NCI-H1048 (cell line): ENCODE data around the gene TLR2.

ENCODE experiments used
- DNase-seq: peaks from one replicate; lab custom pipeline; 2025; lab: John Stamatoyannopoulos, UW

TLR2 gene, protein sequence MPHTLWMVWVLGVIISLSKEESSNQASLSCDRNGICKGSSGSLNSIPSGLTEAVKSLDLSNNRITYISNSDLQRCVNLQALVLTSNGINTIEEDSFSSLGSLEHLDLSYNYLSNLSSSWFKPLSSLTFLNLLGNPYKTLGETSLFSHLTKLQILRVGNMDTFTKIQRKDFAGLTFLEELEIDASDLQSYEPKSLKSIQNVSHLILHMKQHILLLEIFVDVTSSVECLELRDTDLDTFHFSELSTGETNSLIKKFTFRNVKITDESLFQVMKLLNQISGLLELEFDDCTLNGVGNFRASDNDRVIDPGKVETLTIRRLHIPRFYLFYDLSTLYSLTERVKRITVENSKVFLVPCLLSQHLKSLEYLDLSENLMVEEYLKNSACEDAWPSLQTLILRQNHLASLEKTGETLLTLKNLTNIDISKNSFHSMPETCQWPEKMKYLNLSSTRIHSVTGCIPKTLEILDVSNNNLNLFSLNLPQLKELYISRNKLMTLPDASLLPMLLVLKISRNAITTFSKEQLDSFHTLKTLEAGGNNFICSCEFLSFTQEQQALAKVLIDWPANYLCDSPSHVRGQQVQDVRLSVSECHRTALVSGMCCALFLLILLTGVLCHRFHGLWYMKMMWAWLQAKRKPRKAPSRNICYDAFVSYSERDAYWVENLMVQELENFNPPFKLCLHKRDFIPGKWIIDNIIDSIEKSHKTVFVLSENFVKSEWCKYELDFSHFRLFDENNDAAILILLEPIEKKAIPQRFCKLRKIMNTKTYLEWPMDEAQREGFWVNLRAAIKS

GRCh38 chr4:153684182-153684970, at the start of gene TLR2:
Gene TLR2 (plus strand): TSS chr4:153684280. CDS start chr4:153702908, 18,628 bp downstream.
- DNase-seq: no peak

DNA sequence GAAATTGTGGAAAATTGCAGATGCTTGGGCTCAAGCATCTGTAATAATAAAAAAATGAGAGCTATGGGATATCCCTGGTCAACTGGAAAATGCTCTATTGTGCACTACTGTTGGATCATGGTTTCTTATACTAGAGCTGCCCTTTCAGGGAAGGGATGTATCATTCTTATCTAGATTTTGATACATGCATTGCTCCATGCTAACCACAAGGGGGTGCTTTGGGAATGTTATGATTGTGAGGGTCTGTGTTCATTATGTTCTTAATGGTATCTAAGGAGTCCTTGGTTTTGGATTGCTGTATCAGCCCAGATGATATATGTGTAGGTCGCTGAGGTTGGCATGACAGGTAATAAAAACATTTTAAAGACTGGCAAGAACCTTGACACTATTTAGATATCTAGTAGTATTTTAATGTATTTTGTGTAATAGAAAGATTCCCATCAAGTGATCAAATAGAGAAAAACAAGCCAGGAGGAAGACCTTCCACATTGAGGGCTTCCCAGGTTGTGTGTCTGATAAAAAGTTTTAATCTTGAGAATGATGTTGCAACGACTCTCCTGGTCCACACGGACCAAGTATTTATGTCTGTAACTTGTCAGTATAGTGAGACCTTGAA, 49.2 kb upstream of the TLR2 start:
- DNase-seq: no peak

DNA sequence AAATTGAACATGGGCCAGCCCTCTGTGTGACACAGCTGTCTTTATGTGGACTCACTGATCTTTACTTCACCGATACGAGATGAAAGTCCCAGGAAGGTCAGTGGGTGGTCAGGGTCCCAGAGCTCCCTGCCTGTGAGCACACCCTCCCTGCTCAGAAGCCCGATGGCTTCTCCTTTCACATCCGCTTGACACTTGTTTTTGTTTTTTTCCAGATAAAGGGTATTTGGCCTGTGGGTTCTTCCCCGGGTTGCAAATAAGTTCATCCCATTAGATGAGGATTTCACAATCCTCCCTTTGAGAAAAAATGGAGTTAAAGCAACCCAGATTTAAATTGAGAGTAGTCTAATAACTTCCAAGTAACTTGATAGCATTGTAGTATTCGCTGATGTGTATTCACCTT, 48.2 kb upstream of the TLR2 start:
- DNase-seq: no peak

DNA sequence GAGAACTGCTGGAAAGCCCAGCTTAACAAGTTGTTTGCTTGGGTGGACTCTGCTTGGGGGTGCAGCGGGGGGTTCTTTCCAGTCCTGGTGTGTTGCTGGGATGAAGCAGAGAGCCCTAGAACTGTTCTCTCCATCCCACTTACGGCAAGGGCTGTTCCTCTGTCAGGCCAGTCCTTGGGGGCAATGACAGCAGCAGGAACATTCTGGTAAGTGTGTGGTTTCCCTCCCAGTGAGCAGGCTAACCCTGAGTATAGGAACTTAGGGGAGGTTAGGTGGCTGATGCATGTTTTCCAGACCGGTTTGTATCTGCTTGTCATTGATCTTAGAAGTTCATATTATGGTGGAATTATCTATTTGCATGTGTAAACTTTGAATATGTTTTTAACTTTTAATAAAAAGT, 46.9 kb upstream of the TLR2 start:
- DNase-seq: no peak

- no peak for DNase-seq
Measured at GRCh38 chr4:153638011-153638410, 46.1 kb upstream of the TLR2 start.

DNA sequence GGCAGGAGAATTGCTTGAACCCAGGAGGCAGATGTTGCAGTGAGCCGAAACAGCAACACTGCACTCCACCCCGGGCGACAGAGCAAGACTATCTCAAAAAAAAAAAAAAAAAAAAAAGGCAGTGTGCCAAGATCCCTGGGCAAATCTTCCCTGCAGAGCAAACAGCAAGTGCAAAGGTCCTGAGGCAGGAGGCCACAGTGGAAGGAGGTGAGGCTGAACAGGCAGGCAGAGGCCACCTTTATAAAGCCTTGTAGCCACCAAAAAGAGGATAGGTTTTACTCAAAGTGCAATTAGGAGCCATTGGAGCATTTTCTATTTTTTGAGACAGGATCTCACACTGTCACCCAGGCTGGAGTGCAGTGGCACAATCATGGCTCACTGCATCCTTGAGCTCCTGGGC, 45.1 kb upstream of the TLR2 start:
- no peak for DNase-seq

- DNase-seq: no peak
Measured at GRCh38 chr4:153639833-153640802, 44.0 kb upstream of the TLR2 start.

DNA sequence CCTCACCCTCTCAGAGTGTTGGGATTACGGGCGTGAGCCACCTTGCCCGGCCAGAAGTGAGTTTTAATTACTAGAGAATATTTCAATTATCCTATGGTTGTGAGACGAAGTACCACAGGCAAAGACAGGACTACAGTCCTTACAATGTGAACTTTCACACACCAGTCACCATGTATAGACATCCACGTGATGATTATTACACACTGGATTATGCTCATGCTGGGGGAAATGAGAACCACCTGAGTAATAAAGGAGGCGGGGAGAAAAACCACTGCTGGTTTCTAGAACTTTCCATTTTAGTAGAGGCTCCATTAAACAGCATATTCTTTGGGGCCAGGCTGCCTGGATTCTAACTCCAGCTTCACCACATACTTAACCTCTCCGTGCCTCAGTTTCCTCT, 42.5 kb upstream of the TLR2 start:
- DNase-seq: no peak

GRCh38 chr4:153643406-153644383, 40.4 kb upstream of the TLR2 start:
- peak; percentile 5 for DNase-seq

DNA sequence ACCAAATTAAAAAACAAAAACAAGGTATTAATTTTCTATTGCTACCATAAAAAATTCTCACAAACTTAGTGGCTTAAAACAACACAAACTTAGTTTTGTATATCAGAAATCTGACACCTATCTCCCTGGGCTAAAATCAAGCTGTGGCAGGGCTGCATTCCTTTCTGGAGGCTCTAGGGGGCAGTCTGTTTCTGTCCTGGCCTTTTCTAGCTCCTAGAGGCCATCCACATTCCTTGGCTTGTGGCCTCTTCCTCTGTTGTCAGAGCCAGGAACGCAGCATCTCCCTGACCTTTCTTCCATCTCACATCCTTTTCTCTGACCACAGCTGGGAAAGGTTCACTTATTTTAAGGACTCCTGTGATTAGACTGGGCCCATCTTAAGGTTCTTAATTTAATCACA, 38.9 kb upstream of the TLR2 start:
- no peak for DNase-seq

- DNase-seq: no peak
Measured at GRCh38 chr4:153646261-153646660, 37.8 kb upstream of the TLR2 start.

DNA sequence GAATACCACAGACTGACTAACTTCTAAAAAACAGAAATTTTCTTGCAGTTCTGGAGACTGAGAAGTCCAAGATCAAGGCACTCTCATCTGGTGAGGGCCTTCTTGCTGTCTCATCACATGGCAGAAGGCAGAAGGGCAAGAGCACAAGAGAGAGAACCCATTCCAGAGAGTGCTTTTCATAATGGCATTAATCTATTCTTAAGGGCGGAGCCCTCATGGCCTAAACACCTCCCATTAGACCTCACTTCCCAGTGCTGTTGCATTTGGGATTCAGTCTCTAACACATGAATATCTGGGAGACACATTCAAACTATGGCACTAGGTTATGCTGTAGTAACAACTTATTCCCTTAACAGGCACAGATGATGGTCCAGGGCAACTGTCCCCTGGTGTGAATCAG, 37.1 kb upstream of the TLR2 start:
- DNase-seq: no peak

DNA sequence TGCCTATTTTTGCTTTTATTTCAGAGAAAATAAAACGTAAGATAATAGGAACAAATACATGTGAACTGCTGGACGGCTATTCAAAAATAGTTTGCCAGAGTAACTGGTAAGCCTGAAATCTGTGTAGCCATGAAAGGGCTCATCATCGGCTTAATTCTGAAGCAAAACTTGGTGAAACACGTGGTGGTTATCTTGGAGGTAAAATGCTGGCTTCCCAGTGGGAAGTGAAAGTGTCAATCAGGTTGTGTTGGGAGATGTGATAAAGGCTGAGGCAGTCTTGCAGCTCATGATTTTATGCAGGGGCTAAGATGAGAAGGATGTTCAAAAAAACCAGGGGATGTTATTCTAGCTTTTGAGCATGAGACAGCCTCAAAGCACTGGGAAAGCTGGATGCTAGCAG, 36.1 kb upstream of the TLR2 start:
- no peak for DNase-seq

- no peak for DNase-seq
Measured at GRCh38 chr4:153649572-153649991, 34.5 kb upstream of the TLR2 start.

DNA sequence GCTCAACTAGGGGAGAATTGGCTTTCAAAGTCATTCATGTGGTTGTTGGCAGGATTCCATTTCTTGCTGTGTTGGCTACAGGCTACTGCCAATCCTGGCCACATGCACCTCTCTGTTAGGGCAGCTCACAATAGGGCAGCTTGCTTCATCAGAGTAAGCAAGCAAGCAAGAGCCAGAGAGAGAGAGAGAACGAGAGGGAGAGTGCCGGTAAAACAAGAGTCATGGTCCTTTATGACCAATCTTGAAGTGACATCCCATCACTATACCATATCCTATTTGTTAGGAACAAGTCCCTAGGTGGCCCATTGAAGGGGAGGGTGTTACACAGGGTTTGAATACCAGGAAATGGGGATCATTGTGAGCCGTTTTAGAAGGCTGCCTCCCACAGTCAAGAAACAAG, 33.0 kb upstream of the TLR2 start:
- DNase-seq: no peak

DNA sequence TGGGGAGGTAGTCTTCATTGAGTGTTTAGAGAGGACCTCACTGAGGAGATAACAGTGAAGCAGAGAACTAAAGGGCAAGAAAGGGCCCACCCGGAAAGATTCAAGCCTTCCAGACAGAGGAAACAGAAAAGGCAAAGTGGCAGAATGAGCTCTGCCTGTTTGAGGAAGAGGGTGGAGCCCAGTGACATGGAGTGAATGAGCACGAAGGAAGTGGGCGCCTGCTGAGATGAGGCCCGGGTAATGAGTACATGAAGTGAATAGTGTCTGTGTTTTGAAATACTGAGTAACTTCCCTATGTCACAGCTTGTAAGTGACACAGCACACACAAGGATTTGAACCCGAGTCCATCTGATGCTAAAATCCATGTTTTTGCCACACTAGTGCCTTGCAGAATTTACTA, 32.5 kb upstream of the TLR2 start:
- no peak for DNase-seq

DNA sequence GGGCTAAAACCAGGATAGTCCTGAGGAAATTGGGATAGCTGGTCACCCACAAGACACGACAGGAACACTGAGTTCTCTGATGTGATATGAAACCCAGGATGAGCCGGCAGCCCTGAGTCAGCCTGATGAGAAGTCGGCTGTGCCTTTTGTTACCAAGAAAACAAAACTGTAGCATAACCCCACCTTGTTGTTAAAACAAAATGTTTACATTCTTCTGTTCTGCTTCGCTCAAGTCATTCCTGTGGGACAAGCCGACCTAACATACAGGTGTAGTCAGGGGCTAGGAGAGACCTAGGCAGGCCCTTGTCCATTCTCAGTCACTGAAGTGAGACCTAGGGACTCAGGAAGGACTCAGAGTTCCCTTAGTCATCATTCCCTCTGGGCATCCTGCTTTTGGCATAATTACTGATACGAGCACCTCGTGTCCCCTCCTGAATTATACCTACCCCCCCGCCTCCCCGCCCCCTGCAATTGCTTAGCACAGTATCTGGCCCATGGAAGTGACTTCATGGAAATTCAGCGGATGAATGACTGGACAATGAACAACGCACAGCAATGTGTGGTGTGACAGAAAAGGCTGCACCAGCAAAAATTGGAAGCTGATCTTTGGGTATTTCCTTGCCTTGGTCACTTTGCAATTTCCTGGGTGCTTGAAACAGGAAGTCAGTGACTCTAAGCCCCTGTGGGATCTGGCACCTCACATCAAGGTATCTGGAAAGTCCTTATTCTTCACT, 31.9 kb upstream of the TLR2 start:
- no peak for DNase-seq

DNA sequence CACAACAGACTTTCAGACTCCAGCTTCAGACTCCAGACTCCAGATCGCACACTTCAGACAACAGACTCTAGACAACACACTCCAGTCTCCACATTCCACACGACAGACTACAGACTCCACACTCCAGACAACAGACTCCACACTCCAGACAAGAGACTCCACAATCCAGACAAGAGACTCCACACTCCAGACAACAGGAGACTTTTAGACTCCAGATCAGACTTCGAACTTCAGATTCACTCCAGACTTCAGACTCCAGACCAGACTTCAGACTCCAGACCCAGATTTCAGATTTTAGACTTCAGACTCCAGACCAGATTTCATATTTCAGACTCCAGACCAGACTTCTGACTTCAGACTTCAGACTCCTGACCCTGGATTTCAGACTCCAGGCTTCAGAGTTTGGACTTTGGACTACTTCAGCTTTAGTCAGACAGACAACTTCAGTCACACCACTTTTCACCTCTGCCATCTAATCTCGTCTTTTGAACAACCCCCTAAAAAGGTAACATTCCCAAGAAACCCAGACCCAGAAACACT, 29.0 kb upstream of the TLR2 start:
- no peak for DNase-seq

GRCh38 chr4:153655928-153656327, 28.2 kb upstream of the TLR2 start:
- DNase-seq: no peak
